Activated T-helper 2 cell treated with anti-CD3 and anti-CD28 coated beads, Interferon-gamma antibody, Interleukin-2, Interleukin-4, amounts not matched to agents 10 μg/mL and 5 μg/mL and 100 μg/mL, durations not matched to agents 14 hours and 24 hours and 36 hours (primary cell): ENCODE measurements around the gene AJM1. TPM values are rescaled to one million over a fixed set of nuclear protein-coding genes. Genes with fewer than 3 reads are reported as not detected.

Source experiments
- DNase-seq: peaks from one replicate; pipeline ENCODE4 v3.0.0; 2021; ENCODE audit warnings: low spot score
- H3K27ac Mint-ChIP-seq: one replicate; pipeline ENCODE4 v1.8.0; 2021; ENCODE audit warnings: mixed read lengths
- H3K27me3 Mint-ChIP-seq: one replicate; pipeline ENCODE4 v1.8.0; 2021; ENCODE audit warnings: low read depth, mixed read lengths
- H3K36me3 Mint-ChIP-seq: one replicate; pipeline ENCODE4 v1.8.0; 2021; ENCODE audit warnings: low read depth, mixed read lengths
- H3K4me1 Mint-ChIP-seq: one replicate; pipeline ENCODE4 v1.8.0; 2021; ENCODE audit warnings: low read depth, mixed read lengths
- H3K4me3 Mint-ChIP-seq: one replicate; pipeline ENCODE4 v1.8.0; 2021; ENCODE audit warnings: low read depth, mild to moderate bottlenecking, moderate library complexity, mixed read lengths
- H3K9me3 Mint-ChIP-seq: one replicate; pipeline ENCODE4 v1.8.0; 2021; ENCODE audit warnings: mixed read lengths
- intact Hi-C: fragments of 100-400 bp; cut with micrococcal nuclease; formaldehyde crosslinking; loops from one replicate; pipeline ENCODE4 v1.15.1; 2023
- total RNA-seq: library from RNA; stranded (reverse); gene quantifications from 2 replicates; pipeline ENCODE4 v1.2.3, GENCODE V29; 2022

Gene AJM1
- total RNA-seq, 1 donor from 2014 or later = 5.1 TPM

GRCh38 chr9:136820971-136821825 is 21.1 kb upstream of the AJM1 start:
- intact Hi-C loops = no loop called here
- H3K4me1 Mint-ChIP-seq = peaks cover 3% of the 10 kb centered on the region
- no peak overlapping the region for H3K4me3 Mint-ChIP-seq
- no peaks in the 10 kb centered on the region for H3K27me3 Mint-ChIP-seq
- peaks cover 30% of the 10 kb centered on the region for H3K36me3 Mint-ChIP-seq
- no peak for DNase-seq
- no peaks in the 10 kb centered on the region for H3K9me3 Mint-ChIP-seq
- H3K27ac Mint-ChIP-seq = no peak overlapping the region

- no peak for DNase-seq
- Mint-ChIP-seq H3K9me3 (no peaks in the 10 kb centered on the region), H3K4me1 (peaks cover under 1% of the 10 kb centered on the region), H3K27me3 (no peaks in the 10 kb centered on the region), H3K4me3 (no peak overlapping the region), H3K27ac (no peak overlapping the region), H3K36me3 (peaks cover 27% of the 10 kb centered on the region)
- intact Hi-C loops = no loop called here
Observed at GRCh38 chr9:136821826-136822544, 20.3 kb upstream of the AJM1 start.

- intact Hi-C loops = no loop called here
- no peak for DNase-seq
- no peak overlapping the region for H3K27ac Mint-ChIP-seq
- no peaks in the 10 kb centered on the region for H3K9me3 Mint-ChIP-seq
- peaks cover 24% of the 10 kb centered on the region for H3K36me3 Mint-ChIP-seq
- no peaks in the 10 kb centered on the region for H3K27me3 Mint-ChIP-seq
- H3K4me3 Mint-ChIP-seq = no peak overlapping the region
- H3K4me1 Mint-ChIP-seq = no peaks in the 10 kb centered on the region
Observed at GRCh38 chr9:136823136-136824046, 18.9 kb upstream of the AJM1 start.

GRCh38 chr9:136824496-136825225 is 17.6 kb upstream of the AJM1 start:
- Mint-ChIP-seq H3K4me3 (no peak overlapping the region), H3K27ac (no peak overlapping the region), H3K27me3 (no peaks in the 10 kb centered on the region), H3K4me1 (no peaks in the 10 kb centered on the region), H3K36me3 (peaks cover 28% of the 10 kb centered on the region), H3K9me3 (no peaks in the 10 kb centered on the region)
- no peak for DNase-seq
- intact Hi-C loops = no loop called here

- no peaks in the 10 kb centered on the region for H3K9me3 Mint-ChIP-seq
- peaks cover 28% of the 10 kb centered on the region for H3K36me3 Mint-ChIP-seq
- H3K4me1 Mint-ChIP-seq = no peaks in the 10 kb centered on the region
- no peak overlapping the region for H3K27ac Mint-ChIP-seq
- no peak for DNase-seq
- intact Hi-C loops = no loop called here
- no peaks in the 10 kb centered on the region for H3K27me3 Mint-ChIP-seq
- no peak overlapping the region for H3K4me3 Mint-ChIP-seq
Observed at GRCh38 chr9:136825295-136826187, 16.7 kb upstream of the AJM1 start.

- intact Hi-C loops = no loop called here
- H3K4me1 Mint-ChIP-seq = no peaks in the 10 kb centered on the region
- no peak overlapping the region for H3K27ac Mint-ChIP-seq
- no peaks in the 10 kb centered on the region for H3K9me3 Mint-ChIP-seq
- no peak overlapping the region for H3K4me3 Mint-ChIP-seq
- DNase-seq = no peak
- no peaks in the 10 kb centered on the region for H3K27me3 Mint-ChIP-seq
- peaks cover 27% of the 10 kb centered on the region for H3K36me3 Mint-ChIP-seq
Observed at GRCh38 chr9:136826188-136826541, 16.1 kb upstream of the AJM1 start.

- H3K36me3 Mint-ChIP-seq = peaks cover 28% of the 10 kb centered on the region
- H3K9me3 Mint-ChIP-seq = no peaks in the 10 kb centered on the region
- intact Hi-C loops = no loop called here
- H3K27me3 Mint-ChIP-seq = no peaks in the 10 kb centered on the region
- no peak overlapping the region for H3K4me3 Mint-ChIP-seq
- no peak for DNase-seq
- H3K27ac Mint-ChIP-seq = no peak overlapping the region
- no peaks in the 10 kb centered on the region for H3K4me1 Mint-ChIP-seq
Observed at GRCh38 chr9:136826703-136827582, 15.3 kb upstream of the AJM1 start.

GRCh38 chr9:136827794-136828473 is 14.3 kb upstream of the AJM1 start:
- Mint-ChIP-seq H3K27ac (no peak overlapping the region), H3K4me3 (no peak overlapping the region), H3K9me3 (no peaks in the 10 kb centered on the region), H3K36me3 (peaks cover 33% of the 10 kb centered on the region), H3K4me1 (no peaks in the 10 kb centered on the region), H3K27me3 (no peaks in the 10 kb centered on the region)
- intact Hi-C loops = no loop called here
- DNase-seq = no peak

GRCh38 chr9:136828474-136829140 is 13.7 kb upstream of the AJM1 start:
- Mint-ChIP-seq H3K27ac (no peak overlapping the region), H3K4me3 (no peak overlapping the region), H3K9me3 (no peaks in the 10 kb centered on the region), H3K27me3 (no peaks in the 10 kb centered on the region), H3K36me3 (peaks cover 33% of the 10 kb centered on the region), H3K4me1 (no peaks in the 10 kb centered on the region)
- DNase-seq = no peak
- intact Hi-C loops = no loop called here

- Mint-ChIP-seq H3K4me3 (no peak overlapping the region), H3K27ac (no peak overlapping the region), H3K4me1 (no peaks in the 10 kb centered on the region), H3K36me3 (peaks cover 30% of the 10 kb centered on the region), H3K27me3 (no peaks in the 10 kb centered on the region), H3K9me3 (no peaks in the 10 kb centered on the region)
- intact Hi-C loops = no loop called here
- DNase-seq = no peak
Observed at GRCh38 chr9:136829412-136829811, 12.9 kb upstream of the AJM1 start.
